ENCODE data around the gene CCDC142. TPM values are rescaled to one million over a fixed set of nuclear protein-coding genes. Genes with fewer than 3 reads are reported as not detected.

Gene CCDC142
- total and polyA plus RNA-seq, 9 of the 15 experiments (the other 6 are each of a cell fraction or from before 2014, with no cell fraction given) = 0.55 to 11.7 (median 7.2) TPM

DNA sequence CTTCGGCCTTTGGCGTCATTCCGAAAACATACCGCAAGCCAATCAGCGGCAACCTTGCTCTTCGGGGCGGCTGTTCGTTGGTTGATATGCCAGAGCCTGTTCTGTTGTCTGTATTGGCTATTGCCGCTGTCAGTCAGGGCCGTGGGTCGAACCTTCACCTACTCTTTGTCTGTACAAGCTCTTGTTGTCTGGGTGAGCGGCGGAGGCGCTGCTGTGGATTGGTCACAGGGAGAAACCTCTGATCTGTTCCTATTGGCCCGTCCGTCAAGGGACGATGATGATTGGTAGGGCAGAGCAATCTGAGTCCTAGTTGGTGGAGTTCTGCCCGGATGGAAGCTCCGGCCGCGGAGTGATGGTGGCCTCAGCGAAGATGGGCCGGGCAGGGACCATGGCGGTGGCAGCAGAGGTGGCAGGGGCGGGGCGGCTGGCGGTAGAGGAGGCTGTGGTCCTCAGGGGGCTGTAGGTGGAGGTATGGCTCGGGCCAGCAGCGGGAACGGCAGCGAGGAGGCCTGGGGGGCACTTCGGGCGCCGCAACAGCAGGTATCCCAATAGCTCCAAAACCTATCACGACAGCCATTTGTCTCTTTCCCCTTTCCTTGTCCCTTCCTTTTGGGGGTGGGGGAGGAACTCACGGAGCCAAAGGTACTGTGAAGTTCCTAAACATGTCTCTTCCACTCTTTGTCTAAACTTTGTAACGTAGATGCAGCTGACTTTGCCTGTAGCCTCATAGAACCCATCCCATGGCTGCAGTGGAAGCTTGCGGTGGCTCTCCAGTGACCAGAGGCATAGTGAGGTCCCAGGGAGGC lies 24.5 kb downstream of the CCDC142 start, which contains the start of gene WBP1 (continued):
- TF ChIP-seq, protein P1, sequence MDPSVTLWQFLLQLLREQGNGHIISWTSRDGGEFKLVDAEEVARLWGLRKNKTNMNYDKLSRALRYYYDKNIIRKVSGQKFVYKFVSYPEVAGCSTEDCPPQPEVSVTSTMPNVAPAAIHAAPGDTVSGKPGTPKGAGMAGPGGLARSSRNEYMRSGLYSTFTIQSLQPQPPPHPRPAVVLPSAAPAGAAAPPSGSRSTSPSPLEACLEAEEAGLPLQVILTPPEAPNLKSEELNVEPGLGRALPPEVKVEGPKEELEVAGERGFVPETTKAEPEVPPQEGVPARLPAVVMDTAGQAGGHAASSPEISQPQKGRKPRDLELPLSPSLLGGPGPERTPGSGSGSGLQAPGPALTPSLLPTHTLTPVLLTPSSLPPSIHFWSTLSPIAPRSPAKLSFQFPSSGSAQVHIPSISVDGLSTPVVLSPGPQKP (CRISPR knock-in tag; IDR thresholded peaks at IDR 0.05) = no peak
- TF ChIP-seq, protein P2, sequence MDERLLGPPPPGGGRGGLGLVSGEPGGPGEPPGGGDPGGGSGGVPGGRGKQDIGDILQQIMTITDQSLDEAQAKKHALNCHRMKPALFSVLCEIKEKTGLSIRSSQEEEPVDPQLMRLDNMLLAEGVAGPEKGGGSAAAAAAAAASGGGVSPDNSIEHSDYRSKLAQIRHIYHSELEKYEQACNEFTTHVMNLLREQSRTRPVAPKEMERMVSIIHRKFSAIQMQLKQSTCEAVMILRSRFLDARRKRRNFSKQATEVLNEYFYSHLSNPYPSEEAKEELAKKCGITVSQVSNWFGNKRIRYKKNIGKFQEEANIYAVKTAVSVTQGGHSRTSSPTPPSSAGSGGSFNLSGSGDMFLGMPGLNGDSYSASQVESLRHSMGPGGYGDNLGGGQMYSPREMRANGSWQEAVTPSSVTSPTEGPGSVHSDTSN (CRISPR knock-in tag; IDR thresholded peaks at IDR 0.05; ENCODE audit: low read depth) = peak; percentile 88
- TF ChIP-seq, protein P2 (tag; conservative IDR thresholded peaks at IDR 0.05; ENCODE audit: low read depth) = peak; percentile 99
- no peak for TF ChIP-seq LCOR (CRISPR knock-in tag; IDR thresholded peaks at IDR 0.05)
- TF ChIP-seq, protein P3, sequence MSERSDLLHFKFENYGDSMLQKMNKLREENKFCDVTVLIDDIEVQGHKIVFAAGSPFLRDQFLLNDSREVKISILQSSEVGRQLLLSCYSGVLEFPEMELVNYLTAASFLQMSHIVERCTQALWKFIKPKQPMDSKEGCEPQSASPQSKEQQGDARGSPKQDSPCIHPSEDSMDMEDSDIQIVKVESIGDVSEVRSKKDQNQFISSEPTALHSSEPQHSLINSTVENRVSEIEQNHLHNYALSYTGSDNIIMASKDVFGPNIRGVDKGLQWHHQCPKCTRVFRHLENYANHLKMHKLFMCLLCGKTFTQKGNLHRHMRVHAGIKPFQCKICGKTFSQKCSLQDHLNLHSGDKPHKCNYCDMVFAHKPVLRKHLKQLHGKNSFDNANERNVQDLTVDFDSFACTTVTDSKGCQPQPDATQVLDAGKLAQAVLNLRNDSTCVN (CRISPR knock-in tag; IDR thresholded peaks at IDR 0.05) = no peak
- no peak for TF ChIP-seq MEF2A (IDR thresholded peaks at IDR 0.05; ENCODE audit: control insufficient read depth, low read depth, low read length)
- TF ChIP-seq MAFG (tag; conservative IDR thresholded peaks at IDR 0.05) = no peak
- TF ChIP-seq ZNF75A (CRISPR knock-in tag; IDR thresholded peaks at IDR 0.05) = no peak
- no peak for TF ChIP-seq SMARCA4 (IDR thresholded peaks at IDR 0.05)
- TF ChIP-seq EWSR1 (IDR thresholded peaks at IDR 0.05; ENCODE audit: borderline replicate concordance, low read depth, partially characterized antibody) = no peak
- no peak for TF ChIP-seq THRAP3 (IDR thresholded peaks at IDR 0.05; ENCODE audit: borderline replicate concordance)
- no peak for TF ChIP-seq KLF13 (tag; IDR thresholded peaks at IDR 0.05; ENCODE audit: borderline replicate concordance, low read depth)
- no peak for TF ChIP-seq RAD21 (CRISPR knock-in tag; conservative IDR thresholded peaks at IDR 0.05 in 1 of 2, IDR thresholded peaks at IDR 0.05 in 1 of 2)
- TF ChIP-seq, protein P4, sequence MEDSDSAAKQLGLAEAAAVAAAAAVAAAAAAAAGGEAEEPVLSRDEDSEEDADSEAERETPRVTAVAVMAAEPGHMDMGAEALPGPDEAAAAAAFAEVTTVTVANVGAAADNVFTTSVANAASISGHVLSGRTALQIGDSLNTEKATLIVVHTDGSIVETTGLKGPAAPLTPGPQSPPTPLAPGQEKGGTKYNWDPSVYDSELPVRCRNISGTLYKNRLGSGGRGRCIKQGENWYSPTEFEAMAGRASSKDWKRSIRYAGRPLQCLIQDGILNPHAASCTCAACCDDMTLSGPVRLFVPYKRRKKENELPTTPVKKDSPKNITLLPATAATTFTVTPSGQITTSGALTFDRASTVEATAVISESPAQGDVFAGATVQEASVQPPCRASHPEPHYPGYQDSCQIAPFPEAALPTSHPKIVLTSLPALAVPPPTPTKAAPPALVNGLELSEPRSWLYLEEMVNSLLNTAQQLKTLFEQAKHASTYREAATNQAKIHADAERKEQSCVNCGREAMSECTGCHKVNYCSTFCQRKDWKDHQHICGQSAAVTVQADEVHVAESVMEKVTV (CRISPR knock-in tag; IDR thresholded peaks at IDR 0.05) = no peak
- TF ChIP-seq ZNF778 (CRISPR knock-in tag; IDR thresholded peaks at IDR 0.05) = no peak
- TF ChIP-seq, protein P5, sequence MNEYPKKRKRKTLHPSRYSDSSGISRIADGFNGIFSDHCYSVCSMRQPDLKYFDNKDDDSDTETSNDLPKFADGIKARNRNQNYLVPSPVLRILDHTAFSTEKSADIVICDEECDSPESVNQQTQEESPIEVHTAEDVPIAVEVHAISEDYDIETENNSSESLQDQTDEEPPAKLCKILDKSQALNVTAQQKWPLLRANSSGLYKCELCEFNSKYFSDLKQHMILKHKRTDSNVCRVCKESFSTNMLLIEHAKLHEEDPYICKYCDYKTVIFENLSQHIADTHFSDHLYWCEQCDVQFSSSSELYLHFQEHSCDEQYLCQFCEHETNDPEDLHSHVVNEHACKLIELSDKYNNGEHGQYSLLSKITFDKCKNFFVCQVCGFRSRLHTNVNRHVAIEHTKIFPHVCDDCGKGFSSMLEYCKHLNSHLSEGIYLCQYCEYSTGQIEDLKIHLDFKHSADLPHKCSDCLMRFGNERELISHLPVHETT (CRISPR knock-in tag; conservative IDR thresholded peaks at IDR 0.05 in 1 of 2, IDR thresholded peaks at IDR 0.05 in 1 of 2) = peak in 1 of 2 experiments; percentile 75; a peak in 2 of 4 replicates
- TF ChIP-seq, protein P6, sequence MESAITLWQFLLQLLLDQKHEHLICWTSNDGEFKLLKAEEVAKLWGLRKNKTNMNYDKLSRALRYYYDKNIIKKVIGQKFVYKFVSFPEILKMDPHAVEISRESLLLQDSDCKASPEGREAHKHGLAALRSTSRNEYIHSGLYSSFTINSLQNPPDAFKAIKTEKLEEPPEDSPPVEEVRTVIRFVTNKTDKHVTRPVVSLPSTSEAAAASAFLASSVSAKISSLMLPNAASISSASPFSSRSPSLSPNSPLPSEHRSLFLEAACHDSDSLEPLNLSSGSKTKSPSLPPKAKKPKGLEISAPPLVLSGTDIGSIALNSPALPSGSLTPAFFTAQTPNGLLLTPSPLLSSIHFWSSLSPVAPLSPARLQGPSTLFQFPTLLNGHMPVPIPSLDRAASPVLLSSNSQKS (CRISPR knock-in tag; IDR thresholded peaks at IDR 0.05) = no peak

Data from K562 (cell line).